Left lung (tissue), 10 donors: ENCODE data around the gene ZNF141. TPM values are rescaled to one million over a fixed set of nuclear protein-coding genes. Genes with fewer than 3 reads are reported as not detected.

ENCODE experiments used
- ATAC-seq: fragments of 200-7000 bp; cut with Tn5 transposase; one replicate; pipeline ENCODE4 v1.9.1; 2020; ENCODE audit warnings: moderate library complexity
- DNase-seq, 4 donors: peaks; one replicate each; pipeline ENCODE4 v3.0.0-alpha.2; 2013 to 2020
- H3K27ac ChIP-seq, 2 donors: fragments of 200-600 bp; sonication (generic) in 1 of 2; one replicate each; pipeline versions ENCODE4 v1.5.0 to v1.8.0; 2020 to 2021
- H3K27me3 ChIP-seq, 2 donors: fragments of 200-600 bp; sonication (generic) in 1 of 2; one replicate each; pipeline versions ENCODE4 v1.5.0 to v1.8.0; 2020 to 2021
- H3K36me3 ChIP-seq, 2 donors: fragments of 200-600 bp; sonication (generic) in 1 of 2; one replicate each; pipeline versions ENCODE4 v1.5.0 to v1.8.0; 2020 to 2021
- H3K4me1 ChIP-seq, 2 donors: fragments of 200-600 bp; one replicate each; pipeline ENCODE4 v1.8.0; 2021
- H3K4me3 ChIP-seq, 2 donors: fragments of 200-600 bp; sonication (generic) in 1 of 2; one replicate each; pipeline versions ENCODE4 v1.5.0 to v1.8.0; 2020 to 2021; ENCODE audit warnings: mild to moderate bottlenecking in 1 of 2
- H3K9me3 ChIP-seq, 2 donors: fragments of 200-600 bp; sonication (generic) in 1 of 2; one replicate each; pipeline versions ENCODE4 v1.5.0 to v1.8.0; 2020 to 2021
- intact Hi-C, 2 donors: fragments of 100-400 bp; cut with DNase I; formaldehyde crosslinking; loops; one replicate each; pipeline versions ENCODE4 v1.11.2 to v1.14.2; 2022
- polyA plus RNA-seq, 6 donors: library from polyadenylated mRNA; unstranded; fragments of 120-200 nt; gene quantifications; one replicate each; pipeline ENCODE4 v1.2.1, GENCODE V29; 2013; ENCODE audit not compliant: insufficient read length in 6 of 6
- total RNA-seq, 2 donors: library from RNA; stranded (reverse); fragmentation: NEBNext Ultra II Directional; extraction: Animal tissue kit (Norgen Biotek cat#: 25700); gene quantifications; one replicate each; pipeline ENCODE4 v1.2.1, GENCODE V29; 2021
- TF ChIP-seq, protein P1 (sequence below), 2 donors: fragments of 200-600 bp; sonication (generic) in 1 of 2; IDR thresholded peaks; one replicate each; pipeline versions ENCODE4 v1.5.0 to v1.8.0; 2021; ENCODE audit warnings: antibody characterized with exemption in 2 of 2
- donor health status: DM: no; HTN: yes; CAD: no.
- donor health status: DM: no; HTN: no; CAD: no.

ZNF141 gene
- total and polyA plus RNA-seq, 8 donors: 15.8 to 43.4 (median 35.6) TPM

DNA sequence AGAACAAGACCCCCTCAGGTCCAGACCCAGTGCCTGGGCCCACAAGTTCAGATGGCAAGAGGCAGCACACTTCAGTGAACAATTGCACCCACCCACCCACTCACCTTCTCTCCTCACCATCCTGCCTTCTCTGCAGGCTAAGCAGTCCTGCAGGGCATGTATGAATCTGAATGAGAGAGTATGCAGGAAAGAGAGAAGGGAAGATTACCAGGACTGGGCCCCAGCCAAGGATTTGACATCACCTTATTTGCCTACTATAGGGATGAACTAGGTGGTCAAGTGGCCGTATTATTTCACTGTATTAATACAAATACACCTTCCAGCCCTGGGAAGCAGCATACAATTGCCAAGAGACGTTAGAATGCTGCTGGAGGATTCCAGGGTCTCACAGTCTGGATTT, 2.1 kb upstream of the ZNF141 start:
- H3K4me3 ChIP-seq: no peak overlapping the region
- intact Hi-C loops: no loop called here
- TF ChIP-seq, protein P1, sequence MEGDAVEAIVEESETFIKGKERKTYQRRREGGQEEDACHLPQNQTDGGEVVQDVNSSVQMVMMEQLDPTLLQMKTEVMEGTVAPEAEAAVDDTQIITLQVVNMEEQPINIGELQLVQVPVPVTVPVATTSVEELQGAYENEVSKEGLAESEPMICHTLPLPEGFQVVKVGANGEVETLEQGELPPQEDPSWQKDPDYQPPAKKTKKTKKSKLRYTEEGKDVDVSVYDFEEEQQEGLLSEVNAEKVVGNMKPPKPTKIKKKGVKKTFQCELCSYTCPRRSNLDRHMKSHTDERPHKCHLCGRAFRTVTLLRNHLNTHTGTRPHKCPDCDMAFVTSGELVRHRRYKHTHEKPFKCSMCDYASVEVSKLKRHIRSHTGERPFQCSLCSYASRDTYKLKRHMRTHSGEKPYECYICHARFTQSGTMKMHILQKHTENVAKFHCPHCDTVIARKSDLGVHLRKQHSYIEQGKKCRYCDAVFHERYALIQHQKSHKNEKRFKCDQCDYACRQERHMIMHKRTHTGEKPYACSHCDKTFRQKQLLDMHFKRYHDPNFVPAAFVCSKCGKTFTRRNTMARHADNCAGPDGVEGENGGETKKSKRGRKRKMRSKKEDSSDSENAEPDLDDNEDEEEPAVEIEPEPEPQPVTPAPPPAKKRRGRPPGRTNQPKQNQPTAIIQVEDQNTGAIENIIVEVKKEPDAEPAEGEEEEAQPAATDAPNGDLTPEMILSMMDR (IDR thresholded peaks at IDR 0.05): no peak
- DNase-seq (no peak), ATAC-seq (no peak)
- H3K27me3 ChIP-seq: no peaks in the 10 kb centered on the region
- peaks cover 0 to 10% of the 10 kb centered on the region in 2 donors for H3K9me3 ChIP-seq
- peak overlapping the region in 1 of 2 donors; percentile 86 for H3K27ac ChIP-seq
- H3K4me1 ChIP-seq: peaks cover 9 to 22% of the 10 kb centered on the region in 2 donors
- no peaks in the 10 kb centered on the region for H3K36me3 ChIP-seq

DNA sequence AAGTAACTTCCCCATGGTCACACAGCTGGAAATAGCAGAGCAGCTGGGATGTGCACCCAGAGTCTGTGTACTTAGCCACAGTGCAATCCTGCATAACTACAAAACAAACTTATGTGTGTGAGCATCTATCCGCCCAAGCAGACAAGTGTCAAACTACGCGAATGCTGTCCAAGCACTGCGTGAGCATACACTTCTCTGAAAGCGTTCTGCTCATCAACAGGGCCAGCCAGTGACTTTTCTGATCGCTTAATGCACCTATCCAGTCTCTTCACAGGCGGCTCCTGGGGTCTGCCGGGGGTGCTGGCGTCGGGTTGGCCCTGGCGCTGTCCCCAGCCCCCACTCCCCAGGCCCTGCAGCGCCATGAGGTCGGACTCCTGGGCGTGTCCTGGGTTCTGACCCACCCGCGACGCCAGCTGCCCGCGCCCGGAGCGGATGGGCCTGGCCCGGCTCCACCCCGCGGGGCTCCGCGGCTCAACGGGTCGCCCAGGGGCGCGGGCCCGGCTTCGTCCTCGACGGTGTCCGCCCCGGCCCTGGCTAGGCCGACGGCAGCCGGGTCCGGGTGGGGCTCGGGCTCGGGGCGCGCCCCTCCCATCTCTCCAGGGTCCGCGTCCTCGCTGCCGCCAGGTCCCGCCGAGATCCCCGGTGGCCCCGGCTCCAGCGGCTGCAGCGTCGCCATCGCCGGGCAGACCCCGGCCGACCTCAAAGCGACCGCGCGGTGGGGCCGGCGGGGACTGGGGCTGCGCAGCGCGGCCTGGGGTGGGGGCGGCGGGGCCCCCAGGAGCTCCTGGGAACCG, 1.3 kb upstream of the ZNF141 start:
- Histone ChIP-seq H3K27me3 (no peaks in the 10 kb centered on the region), H3K4me1 (peaks cover 9 to 22% of the 10 kb centered on the region in 2 donors), H3K27ac (peak overlapping the region; percentile 86 to 92), H3K9me3 (peaks cover 0 to 18% of the 10 kb centered on the region in 2 donors), H3K4me3 (peak overlapping the region; percentile 90 to 92), H3K36me3 (peaks cover 0 to 4% of the 10 kb centered on the region in 2 donors)
- TF ChIP-seq, protein P1 (IDR thresholded peaks at IDR 0.05): no peak
- peak; percentile 30 to 84 (median 32) for DNase-seq
- intact Hi-C loops: no loop called here
- no peak for ATAC-seq

DNA sequence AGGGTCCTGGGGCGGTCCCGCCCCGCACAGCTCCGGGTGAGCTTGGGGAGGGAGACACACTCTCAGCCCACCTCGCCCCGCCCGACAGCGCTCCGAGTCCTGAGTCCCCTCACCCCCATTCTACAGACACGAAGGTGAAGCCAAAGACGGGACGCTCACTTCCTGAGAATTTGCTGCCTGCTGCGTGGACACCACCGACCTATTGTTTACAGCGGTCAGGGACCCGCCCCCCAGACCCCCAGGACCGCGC, 796 bp upstream of the ZNF141 start:
- intact Hi-C loops: no loop called here
- Histone ChIP-seq H3K36me3 (peaks cover 0 to 9% of the 10 kb centered on the region in 2 donors), H3K4me1 (peaks cover 9 to 22% of the 10 kb centered on the region in 2 donors), H3K27me3 (no peaks in the 10 kb centered on the region), H3K9me3 (peaks cover 0 to 23% of the 10 kb centered on the region in 2 donors), H3K4me3 (peak overlapping the region; percentile 90 to 92), H3K27ac (peak overlapping the region; percentile 86 to 92)
- ATAC-seq (no peak), DNase-seq (peak in 1 of 4 donors; percentile 71)
- TF ChIP-seq, protein P1 (IDR thresholded peaks at IDR 0.05): no peak

DNA sequence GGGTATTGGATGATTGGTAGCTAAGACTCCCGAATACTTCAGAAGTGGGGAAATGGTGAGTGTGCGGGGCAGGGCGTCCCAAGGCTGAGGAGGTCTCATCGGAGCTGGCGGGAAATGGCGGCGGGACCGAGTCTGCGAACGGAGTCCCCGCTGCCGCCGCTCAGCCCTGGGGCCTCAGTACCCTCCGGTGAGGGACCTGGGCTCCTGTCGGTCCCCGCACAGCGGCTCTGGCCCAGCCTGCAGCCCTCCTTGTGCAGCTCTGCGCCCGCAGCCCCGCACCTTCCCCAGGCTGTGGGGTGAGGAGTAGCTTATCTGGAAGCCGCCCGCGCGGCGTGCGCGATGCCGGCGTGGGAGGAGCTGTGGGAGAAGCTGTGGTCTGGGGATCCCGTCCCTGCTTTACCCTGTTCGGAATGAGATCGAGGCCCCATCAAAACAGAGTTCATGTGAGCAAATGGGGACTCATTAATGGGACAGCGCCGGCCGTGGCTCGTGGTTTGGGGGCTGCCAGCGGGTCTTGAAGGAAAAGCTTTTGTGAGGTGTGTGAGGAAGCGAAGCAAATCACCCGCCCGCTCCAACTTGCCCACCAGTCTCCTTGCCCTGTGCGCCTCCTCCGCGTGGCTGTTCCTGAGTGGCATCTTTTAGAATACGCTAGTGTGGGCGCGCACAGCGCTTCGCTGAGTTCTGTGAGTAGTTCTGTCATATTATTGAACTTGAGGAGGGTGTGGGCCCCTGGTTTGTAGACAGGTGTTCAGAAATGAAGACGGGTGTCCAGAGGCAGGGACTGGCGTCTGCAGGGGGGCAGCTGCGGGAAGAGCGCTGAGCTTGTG, 531 bp downstream of the ZNF141 start:
- no peaks in the 10 kb centered on the region for H3K27me3 ChIP-seq
- H3K9me3 ChIP-seq: peaks cover 0 to 33% of the 10 kb centered on the region in 2 donors
- peaks cover 0 to 22% of the 10 kb centered on the region in 2 donors for H3K36me3 ChIP-seq
- peak overlapping the region; percentile 86 to 92 for H3K27ac ChIP-seq
- H3K4me1 ChIP-seq: peaks cover 9 to 22% of the 10 kb centered on the region in 2 donors
- DNase-seq: peak in 3 of 4 donors; percentile 34 to 89 (median 46)
- peak overlapping the region; percentile 90 to 92 for H3K4me3 ChIP-seq
- TF ChIP-seq, protein P1 (IDR thresholded peaks at IDR 0.05): no peak
- intact Hi-C loops: no loop called here
- ATAC-seq: peak; percentile 49

DNA sequence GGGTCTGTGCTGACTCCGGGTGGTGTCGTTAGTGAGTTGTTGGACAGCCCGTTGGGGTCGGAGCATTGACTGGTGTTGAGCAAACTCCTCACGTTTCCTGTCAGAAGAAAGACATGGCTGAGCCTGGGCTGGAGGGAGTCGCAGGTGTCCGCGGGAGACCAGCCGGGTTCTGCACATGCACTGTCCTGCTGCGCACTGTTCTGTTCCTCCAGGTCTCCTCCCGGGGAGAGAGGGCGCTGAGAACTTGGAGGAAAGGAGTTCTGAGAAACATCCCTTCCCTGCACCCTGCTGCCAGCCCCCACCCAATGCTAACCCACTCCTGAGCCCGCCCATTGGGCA, 1.1 kb downstream of the ZNF141 start:
- Histone ChIP-seq H3K27me3 (no peaks in the 10 kb centered on the region), H3K4me1 (peaks cover 9 to 22% of the 10 kb centered on the region in 2 donors), H3K4me3 (peak overlapping the region; percentile 90 to 92), H3K9me3 (peaks cover 0 to 37% of the 10 kb centered on the region in 2 donors), H3K27ac (no peak overlapping the region), H3K36me3 (peaks cover 0 to 28% of the 10 kb centered on the region in 2 donors)
- TF ChIP-seq, protein P1 (IDR thresholded peaks at IDR 0.05): no peak
- intact Hi-C loops: no loop called here
- DNase-seq (peak in 1 of 4 donors; percentile 5), ATAC-seq (no peak)
